Nephron (organoid): ENCODE results near the gene SBF2.
"Not testable (repeated sequence)": the region's sequence is repeated elsewhere in the genome, so short reads cannot be mapped to it uniquely, and the experiment has no call there.

Experiments used
- H3K27ac Mint-ChIP-seq, 3 experiments: 2 replicates each; pipeline ENCODE4 v1.8.0; 2020; ENCODE audit warnings: mixed read lengths in 3 of 3, mild to moderate bottlenecking in 2 of 3, moderate library complexity in 1 of 3
- H3K27me3 Mint-ChIP-seq: 2 replicates; pipeline ENCODE4 v1.8.0; 2021; ENCODE audit warnings: low read depth, mild to moderate bottlenecking, moderate library complexity, mixed read lengths
- H3K36me3 Mint-ChIP-seq: 2 replicates; pipeline ENCODE4 v1.8.0; 2020; ENCODE audit warnings: low read depth, mixed read lengths
- H3K4me1 Mint-ChIP-seq: 2 replicates; pipeline ENCODE4 v1.8.0; 2020; ENCODE audit warnings: mixed read lengths
- H3K4me3 Mint-ChIP-seq, 3 experiments: 2 replicates each; pipeline ENCODE4 v1.8.0; 2020; ENCODE audit warnings: mild to moderate bottlenecking in 3 of 3, mixed read lengths in 3 of 3, moderate library complexity in 2 of 3
- H3K9me3 Mint-ChIP-seq: 2 replicates; pipeline ENCODE4 v1.8.0; 2020; ENCODE audit warnings: mixed read lengths
- TF ChIP-seq, protein P1 (sequence below), 3 experiments: fragments of 200-600 bp; sonication (generic); IDR thresholded peaks; one replicate each; pipeline ENCODE4 v1.5.0; 2021; ENCODE audit warnings: antibody characterized with exemption in 3 of 3; ENCODE audit not compliant: unreplicated experiment in 3 of 3

Gene SBF2

GRCh38 chr11:10267821-10268220 is 26.2 kb downstream of the SBF2 start:
- no peaks in the 10 kb centered on the region for H3K4me1 Mint-ChIP-seq
- TF ChIP-seq, protein P1, sequence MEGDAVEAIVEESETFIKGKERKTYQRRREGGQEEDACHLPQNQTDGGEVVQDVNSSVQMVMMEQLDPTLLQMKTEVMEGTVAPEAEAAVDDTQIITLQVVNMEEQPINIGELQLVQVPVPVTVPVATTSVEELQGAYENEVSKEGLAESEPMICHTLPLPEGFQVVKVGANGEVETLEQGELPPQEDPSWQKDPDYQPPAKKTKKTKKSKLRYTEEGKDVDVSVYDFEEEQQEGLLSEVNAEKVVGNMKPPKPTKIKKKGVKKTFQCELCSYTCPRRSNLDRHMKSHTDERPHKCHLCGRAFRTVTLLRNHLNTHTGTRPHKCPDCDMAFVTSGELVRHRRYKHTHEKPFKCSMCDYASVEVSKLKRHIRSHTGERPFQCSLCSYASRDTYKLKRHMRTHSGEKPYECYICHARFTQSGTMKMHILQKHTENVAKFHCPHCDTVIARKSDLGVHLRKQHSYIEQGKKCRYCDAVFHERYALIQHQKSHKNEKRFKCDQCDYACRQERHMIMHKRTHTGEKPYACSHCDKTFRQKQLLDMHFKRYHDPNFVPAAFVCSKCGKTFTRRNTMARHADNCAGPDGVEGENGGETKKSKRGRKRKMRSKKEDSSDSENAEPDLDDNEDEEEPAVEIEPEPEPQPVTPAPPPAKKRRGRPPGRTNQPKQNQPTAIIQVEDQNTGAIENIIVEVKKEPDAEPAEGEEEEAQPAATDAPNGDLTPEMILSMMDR (IDR thresholded peaks at IDR 0.05; ENCODE audit: unreplicated experiment in 3 of 3): no peak
- H3K27ac Mint-ChIP-seq: no peak overlapping the region
- no peaks in the 10 kb centered on the region for H3K9me3 Mint-ChIP-seq
- H3K27me3 Mint-ChIP-seq: no peaks in the 10 kb centered on the region
- no peaks in the 10 kb centered on the region for H3K36me3 Mint-ChIP-seq
- H3K4me3 Mint-ChIP-seq: no peak overlapping the region

GRCh38 chr11:10265936-10266335 is 28.1 kb downstream of the SBF2 start:
- no peaks in the 10 kb centered on the region for H3K27me3 Mint-ChIP-seq
- no peaks in the 10 kb centered on the region for H3K4me1 Mint-ChIP-seq
- no peak overlapping the region for H3K27ac Mint-ChIP-seq
- no peak overlapping the region for H3K4me3 Mint-ChIP-seq
- no peaks in the 10 kb centered on the region for H3K36me3 Mint-ChIP-seq
- TF ChIP-seq, protein P1 (IDR thresholded peaks at IDR 0.05; ENCODE audit: unreplicated experiment in 3 of 3): no peak
- no peaks in the 10 kb centered on the region for H3K9me3 Mint-ChIP-seq

GRCh38 chr11:10264716-10265115 is 29.3 kb downstream of the SBF2 start:
- not testable (repeated sequence) for H3K9me3 Mint-ChIP-seq, H3K36me3 Mint-ChIP-seq, H3K27ac Mint-ChIP-seq, H3K4me1 Mint-ChIP-seq, H3K4me3 Mint-ChIP-seq, H3K27me3 Mint-ChIP-seq

- Mint-ChIP-seq H3K27me3 (no peaks in the 10 kb centered on the region), H3K27ac (no peak overlapping the region), H3K9me3 (no peaks in the 10 kb centered on the region), H3K4me1 (no peaks in the 10 kb centered on the region), H3K36me3 (no peaks in the 10 kb centered on the region), H3K4me3 (no peak overlapping the region)
- TF ChIP-seq, protein P1 (IDR thresholded peaks at IDR 0.05; ENCODE audit: unreplicated experiment in 3 of 3): no peak
Observed at GRCh38 chr11:10263929-10264328, 30.1 kb downstream of the SBF2 start.

DNA sequence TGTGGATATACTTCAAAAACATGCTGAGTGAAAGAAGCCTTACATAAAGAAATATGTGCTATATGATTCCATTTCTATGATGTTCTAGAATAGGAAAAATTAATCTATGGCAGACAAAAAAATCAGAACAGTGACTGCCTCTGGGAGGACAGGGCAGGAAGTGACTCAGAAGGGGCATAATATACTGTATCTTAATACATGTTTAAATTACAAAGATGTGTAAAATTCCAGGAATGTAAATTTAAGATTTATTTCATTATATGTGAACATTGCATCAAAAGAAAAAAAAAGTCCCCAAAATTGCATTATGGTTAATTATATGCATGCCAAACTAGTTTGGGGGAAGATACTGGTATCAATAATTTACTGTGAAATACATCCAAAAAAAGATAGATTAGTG is 32.2 kb downstream of the SBF2 start:
- Mint-ChIP-seq H3K4me3 (no peak overlapping the region), H3K27me3 (no peaks in the 10 kb centered on the region), H3K9me3 (no peaks in the 10 kb centered on the region), H3K36me3 (no peaks in the 10 kb centered on the region), H3K27ac (no peak overlapping the region), H3K4me1 (no peaks in the 10 kb centered on the region)
- TF ChIP-seq, protein P1 (IDR thresholded peaks at IDR 0.05; ENCODE audit: unreplicated experiment in 3 of 3): no peak

DNA sequence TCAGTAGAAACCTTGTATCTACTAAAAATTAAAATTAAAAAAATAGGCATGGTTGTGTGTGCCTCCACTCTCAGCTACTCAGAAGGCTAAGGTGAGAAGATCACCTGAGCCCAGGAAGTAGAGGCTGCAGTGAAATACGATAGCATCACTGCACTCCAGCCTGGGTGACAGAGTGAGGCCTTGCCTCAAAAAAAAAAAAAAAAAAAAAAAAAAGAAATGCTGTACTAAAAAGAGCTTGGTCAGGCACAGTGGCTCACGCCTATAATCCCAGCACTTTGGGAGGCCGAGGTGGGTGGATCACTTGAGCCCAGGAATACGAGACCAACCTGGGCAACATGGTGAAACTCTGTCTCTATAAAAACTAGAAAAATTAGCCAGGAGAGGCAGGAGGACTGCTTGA is 36.5 kb downstream of the SBF2 start:
- Mint-ChIP-seq H3K36me3 (peaks cover 3% of the 10 kb centered on the region), H3K4me1 (peaks cover 7% of the 10 kb centered on the region), H3K4me3 (no peak overlapping the region), H3K27me3 (no peaks in the 10 kb centered on the region), H3K27ac (no peak overlapping the region), H3K9me3 (no peaks in the 10 kb centered on the region)
- TF ChIP-seq, protein P1 (IDR thresholded peaks at IDR 0.05; ENCODE audit: unreplicated experiment in 3 of 3): no peak
